ENCODE results near the gene PES1. TPM values are rescaled to one million over a fixed set of nuclear protein-coding genes. Genes with fewer than 3 reads are reported as not detected.

Gene PES1
- total RNA-seq: 97.5 and 123 TPM in 2 replicates

DNA sequence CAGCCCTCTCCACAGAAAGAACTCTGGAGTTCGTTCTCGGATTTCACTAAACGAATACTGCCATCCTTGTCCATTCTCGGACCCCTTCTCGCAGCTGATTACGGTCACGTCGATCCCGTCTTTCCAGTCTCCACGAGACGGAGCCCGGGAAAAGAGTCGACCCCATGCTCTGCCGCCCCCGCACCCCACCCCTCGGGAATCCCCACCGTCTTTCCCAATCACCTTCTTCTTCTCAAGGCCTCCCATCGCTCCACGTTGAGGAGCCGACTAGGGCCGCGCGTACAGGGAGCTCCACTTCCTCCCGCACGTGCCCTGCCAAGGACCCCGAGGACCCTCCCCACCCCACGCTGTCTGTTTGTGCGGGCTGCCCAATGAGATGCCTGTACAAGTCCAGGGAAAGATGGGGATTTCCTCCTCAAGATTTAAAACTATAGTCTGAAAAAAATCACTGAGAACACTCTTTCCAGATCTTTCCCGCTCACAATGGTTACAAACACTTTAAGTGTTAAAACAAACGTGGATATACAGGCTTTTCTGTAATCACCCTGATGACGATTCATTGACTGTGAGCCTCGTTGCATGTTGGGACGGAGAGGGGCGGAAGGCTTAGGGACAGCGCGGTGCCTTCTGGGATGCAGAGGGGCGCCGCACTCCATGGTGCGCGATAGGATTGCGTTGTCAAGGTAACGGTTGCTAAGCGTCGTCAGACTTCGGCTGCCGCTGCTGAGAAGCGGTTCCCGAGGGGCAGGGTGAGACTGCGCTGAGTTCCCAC is at the start of gene PES1:
Gene PES1 (minus strand): TSS at position 323 of the 772 bp plus-strand sequence. CDS start 77 bp downstream, at position 246.
- H3K4me3 ChIP-seq (ENCODE audit: low read depth, low read length): peak within 1 kb of the TSS; percentile 86
- TF ChIP-seq, protein P1, sequence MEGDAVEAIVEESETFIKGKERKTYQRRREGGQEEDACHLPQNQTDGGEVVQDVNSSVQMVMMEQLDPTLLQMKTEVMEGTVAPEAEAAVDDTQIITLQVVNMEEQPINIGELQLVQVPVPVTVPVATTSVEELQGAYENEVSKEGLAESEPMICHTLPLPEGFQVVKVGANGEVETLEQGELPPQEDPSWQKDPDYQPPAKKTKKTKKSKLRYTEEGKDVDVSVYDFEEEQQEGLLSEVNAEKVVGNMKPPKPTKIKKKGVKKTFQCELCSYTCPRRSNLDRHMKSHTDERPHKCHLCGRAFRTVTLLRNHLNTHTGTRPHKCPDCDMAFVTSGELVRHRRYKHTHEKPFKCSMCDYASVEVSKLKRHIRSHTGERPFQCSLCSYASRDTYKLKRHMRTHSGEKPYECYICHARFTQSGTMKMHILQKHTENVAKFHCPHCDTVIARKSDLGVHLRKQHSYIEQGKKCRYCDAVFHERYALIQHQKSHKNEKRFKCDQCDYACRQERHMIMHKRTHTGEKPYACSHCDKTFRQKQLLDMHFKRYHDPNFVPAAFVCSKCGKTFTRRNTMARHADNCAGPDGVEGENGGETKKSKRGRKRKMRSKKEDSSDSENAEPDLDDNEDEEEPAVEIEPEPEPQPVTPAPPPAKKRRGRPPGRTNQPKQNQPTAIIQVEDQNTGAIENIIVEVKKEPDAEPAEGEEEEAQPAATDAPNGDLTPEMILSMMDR (conservative IDR thresholded peaks at IDR 0.05; ENCODE audit: low read depth, low read length): no peak
- peak; percentile 87 for DNase-seq (ENCODE audit: low read depth)

DNA sequence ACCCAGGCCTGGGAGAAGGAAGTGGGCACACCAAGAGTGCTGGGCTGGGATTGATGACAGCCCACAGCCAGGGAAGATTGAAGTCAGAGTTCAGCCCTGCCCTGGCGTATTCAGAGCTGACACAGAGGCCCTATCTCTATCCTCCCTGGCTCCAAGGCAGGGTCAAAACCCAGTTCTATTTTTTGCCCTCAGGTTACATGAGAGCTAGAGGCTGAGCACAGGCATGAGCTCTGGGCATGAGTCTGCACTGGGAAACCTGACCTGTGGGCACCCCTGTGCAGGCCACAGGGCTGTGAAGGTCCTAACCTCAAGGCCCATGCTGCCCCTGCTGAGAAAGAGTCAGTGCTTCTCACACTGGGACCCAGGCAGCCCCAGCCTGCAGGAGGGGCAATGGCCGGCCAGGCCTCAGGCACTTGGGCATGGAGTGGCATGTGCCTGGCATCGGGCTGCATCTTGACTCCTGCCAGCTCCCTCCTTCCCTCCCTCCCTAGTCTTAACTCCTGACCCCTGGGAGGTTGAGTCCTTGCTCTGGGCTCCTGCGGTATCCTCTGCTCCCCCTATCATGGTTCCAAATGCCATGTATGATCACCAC is 49.2 kb upstream of the PES1 start:
- H3K4me3 ChIP-seq (ENCODE audit: low read depth, low read length): no peak overlapping the region
- DNase-seq (ENCODE audit: low read depth): no peak
- TF ChIP-seq, protein P1 (conservative IDR thresholded peaks at IDR 0.05; ENCODE audit: low read depth, low read length): no peak

DNA sequence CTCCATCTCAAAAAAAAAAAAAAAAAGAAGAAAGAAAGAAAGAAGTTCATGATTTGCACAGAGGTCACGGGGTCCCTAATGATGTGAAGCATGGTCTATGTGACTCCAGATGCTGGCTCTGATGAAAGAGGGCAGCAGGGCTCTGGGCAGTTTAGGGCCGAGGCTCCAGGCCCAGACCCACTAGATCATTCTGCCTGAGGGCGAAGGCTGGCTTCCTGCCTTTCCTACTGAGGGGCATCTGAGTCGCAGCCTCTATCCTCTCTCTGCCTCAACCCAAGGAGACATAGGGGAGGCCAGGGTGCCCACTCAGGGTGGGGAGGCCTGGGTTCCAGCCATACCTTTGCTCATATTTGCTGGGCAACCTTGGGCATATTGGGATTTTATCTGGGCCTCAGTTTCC is 48.7 kb upstream of the PES1 start:
- DNase-seq (ENCODE audit: low read depth): no peak
- TF ChIP-seq, protein P1 (conservative IDR thresholded peaks at IDR 0.05; ENCODE audit: low read depth, low read length): no peak

DNA sequence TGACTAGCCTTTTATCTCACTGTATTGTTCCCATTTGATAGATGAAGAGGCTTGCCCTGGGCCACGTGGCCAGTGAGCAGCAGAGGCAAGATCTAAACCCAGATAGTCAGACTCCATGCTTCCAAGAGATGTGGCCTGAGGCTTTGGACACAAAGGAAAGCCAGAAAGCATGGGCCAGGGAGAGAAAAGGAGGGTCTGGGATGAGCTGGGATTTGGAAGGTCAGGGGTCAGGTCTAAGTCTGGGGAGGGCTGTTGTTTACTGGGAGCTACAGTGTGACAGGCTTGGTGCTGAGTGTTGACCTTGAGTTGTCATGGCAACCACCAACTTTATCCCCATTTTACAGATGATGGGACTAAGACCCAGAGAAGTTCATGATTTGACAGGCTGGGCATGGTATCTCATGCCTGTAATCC is 46.0 kb upstream of the PES1 start:
- H3K4me3 ChIP-seq (ENCODE audit: low read depth, low read length): no peak overlapping the region
- no peak for DNase-seq (ENCODE audit: low read depth)
- TF ChIP-seq, protein P1 (conservative IDR thresholded peaks at IDR 0.05; ENCODE audit: low read depth, low read length): no peak

More for the DNA sequence above, 48.7 kb upstream of the PES1 start:
- no peak overlapping the region for H3K4me3 ChIP-seq (ENCODE audit: low read depth, low read length)

DNA sequence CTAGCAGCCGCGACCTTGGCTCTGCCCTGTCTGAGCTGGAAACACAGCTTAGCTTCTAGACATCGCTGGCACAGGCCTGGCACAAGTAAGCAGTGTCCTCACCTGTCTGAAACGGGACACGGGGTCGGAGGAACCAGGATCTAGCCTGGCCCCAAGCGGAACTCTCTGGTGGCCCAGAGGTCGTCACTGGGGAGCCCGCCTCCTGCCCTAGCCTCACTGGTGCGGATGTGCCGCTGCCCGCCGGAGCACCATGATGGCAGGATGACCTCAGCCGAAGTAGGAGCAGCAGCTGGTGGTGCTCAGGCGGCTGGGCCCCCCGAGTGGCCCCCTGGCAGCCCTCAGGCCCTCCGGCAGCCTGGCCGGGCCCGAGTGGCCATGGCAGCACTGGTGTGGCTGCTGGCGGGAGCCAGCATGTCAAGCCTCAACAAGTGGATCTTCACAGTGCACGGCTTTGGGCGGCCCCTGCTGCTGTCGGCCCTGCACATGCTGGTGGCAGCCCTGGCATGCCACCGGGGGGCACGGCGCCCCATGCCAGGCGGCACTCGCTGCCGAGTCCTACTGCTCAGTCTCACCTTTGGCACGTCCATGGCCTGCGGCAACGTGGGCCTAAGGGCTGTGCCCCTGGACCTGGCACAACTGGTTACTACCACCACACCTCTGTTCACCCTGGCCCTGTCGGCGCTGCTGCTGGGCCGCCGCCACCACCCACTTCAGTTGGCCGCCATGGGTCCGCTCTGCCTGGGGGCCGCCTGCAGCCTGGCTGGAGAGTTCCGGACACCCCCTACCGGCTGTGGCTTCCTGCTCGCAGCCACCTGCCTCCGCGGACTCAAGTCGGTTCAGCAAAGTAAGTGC is 44.7 kb upstream of the PES1 start:
- peak overlapping the region; percentile 63 for H3K4me3 ChIP-seq (ENCODE audit: low read depth, low read length)
- TF ChIP-seq, protein P1 (conservative IDR thresholded peaks at IDR 0.05; ENCODE audit: low read depth, low read length): no peak
- DNase-seq (ENCODE audit: low read depth): no peak

DNA sequence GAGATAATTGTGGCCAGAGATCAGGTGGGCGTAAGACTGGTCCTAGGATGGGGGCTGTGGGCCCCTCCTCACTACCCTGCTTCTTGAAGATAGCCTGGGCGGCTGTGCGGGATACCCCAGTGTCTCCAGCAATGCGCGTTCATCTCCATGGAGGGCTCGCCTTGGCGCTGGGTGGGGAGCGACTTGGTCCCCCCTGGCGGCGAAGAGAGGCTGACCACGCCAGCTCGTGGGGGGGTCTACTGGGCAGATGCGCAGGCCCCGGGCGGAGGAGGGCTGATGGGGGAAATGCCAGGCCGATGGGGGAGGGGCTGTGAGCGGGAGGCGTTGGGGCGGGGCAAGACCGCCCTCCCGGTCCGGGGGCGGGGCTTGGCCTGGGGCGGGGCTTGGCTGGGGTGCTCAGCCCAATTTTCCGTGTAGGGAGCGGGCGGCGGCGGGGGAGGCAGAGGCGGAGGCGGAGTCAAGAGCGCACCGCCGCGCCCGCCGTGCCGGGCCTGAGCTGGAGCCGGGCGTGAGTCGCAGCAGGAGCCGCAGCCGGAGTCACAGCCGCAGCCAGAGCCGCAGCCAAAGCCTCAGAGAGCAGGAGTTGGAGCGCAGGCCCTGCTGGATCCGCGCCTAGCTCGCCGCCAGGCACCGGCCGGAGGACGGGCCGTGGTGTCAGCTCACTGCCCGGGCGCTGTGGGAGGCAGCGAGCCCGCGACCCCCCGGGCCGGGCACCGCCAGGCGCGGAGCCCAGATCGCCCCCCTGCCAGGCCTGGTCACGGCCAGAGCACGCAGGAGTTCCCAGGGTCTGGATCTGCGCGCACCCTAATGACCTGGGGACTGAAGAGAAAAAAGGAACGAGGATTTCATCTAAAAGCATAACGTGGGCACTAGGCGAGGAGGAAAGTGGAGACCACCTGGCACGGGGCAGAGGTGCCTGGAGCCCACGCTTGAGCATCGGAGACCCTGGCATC is 43.8 kb upstream of the PES1 start, which contains the start of gene SLC35E4:
Gene SLC35E4 (plus strand): TSS at position 509 of the 953 bp plus-strand sequence. CDS start 670 bp downstream, outside the sequence.
- no peak for DNase-seq (ENCODE audit: low read depth)
- TF ChIP-seq, protein P1 (conservative IDR thresholded peaks at IDR 0.05; ENCODE audit: low read depth, low read length): peak; percentile 38
- peak within 1 kb of the TSS; percentile 63 for H3K4me3 ChIP-seq (ENCODE audit: low read depth, low read length)

All from epithelial cell of proximal tubule (primary cell).